MG63 (cell line): ENCODE data around the gene CDKL1. TPM values are rescaled to one million over a fixed set of nuclear protein-coding genes. Genes with fewer than 3 reads are reported as not detected.

ENCODE experiments used
- DNase-seq: peaks from one replicate; pipeline ENCODE4 v3.0.0-alpha.2; 2020
- H3K27me3 ChIP-seq: fragments of 250-450 bp; sonication (Bioruptor Pico); 2 replicates; pipeline ENCODE4 v1.5.1; 2020; ENCODE audit warnings: mild to moderate bottlenecking, moderate library complexity
- H3K36me3 ChIP-seq: fragments of 250-450 bp; sonication (Bioruptor Pico); 2 replicates; pipeline ENCODE4 v1.5.1; 2020; ENCODE audit warnings: mild to moderate bottlenecking, moderate library complexity
- H3K4me3 ChIP-seq: fragments of 250-450 bp; sonication (Bioruptor Pico); 2 replicates; pipeline ENCODE4 v1.5.1; 2020; ENCODE audit warnings: mild to moderate bottlenecking, moderate library complexity
- H3K9me3 ChIP-seq: fragments of 250-450 bp; sonication (Bioruptor Pico); 2 replicates; pipeline ENCODE4 v1.5.1; 2020; ENCODE audit warnings: mild to moderate bottlenecking, moderate library complexity
- total RNA-seq: library from RNA; depleted of rRNA; stranded (reverse); fragments of >200 nt; shearing (Covaris generic); gene quantifications from 2 replicates; pipeline ENCODE4 v1.2.3, GENCODE V29; 2014; ENCODE audit warnings: low replicate concordance; rRNA removed

Gene CDKL1
- total RNA-seq, 1 experiment from 2014 or later, result 15.2 TPM

GRCh38 chr14:50288146-50288545 is 108.5 kb downstream of the CDKL1 start:
- no peak for DNase-seq
- H3K9me3 ChIP-seq, result no peaks in the 10 kb centered on the region
- no peak overlapping the region for H3K4me3 ChIP-seq
- no peaks in the 10 kb centered on the region for H3K27me3 ChIP-seq
- no peaks in the 10 kb centered on the region for H3K36me3 ChIP-seq

DNA sequence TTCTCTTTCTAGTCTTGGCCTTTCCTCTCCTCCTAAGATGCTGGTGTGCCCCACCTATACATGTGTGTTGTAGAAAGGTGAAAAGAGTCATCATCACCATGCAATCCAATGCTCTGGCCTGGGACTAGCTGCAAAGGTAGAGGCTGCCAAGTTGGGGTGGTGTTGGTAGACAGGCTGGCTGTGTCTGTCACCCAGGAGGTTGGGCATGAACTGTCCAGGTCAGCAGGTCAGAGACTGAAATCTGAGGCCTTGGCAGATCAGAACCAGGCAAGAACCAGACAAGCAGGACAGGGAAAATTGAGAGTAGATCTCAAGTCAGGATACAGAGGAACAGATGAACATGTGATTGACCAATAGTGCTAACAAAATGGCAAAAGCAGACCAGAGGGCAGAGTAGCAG is 110.8 kb downstream of the CDKL1 start:
- no peaks in the 10 kb centered on the region for H3K9me3 ChIP-seq
- H3K27me3 ChIP-seq, result no peaks in the 10 kb centered on the region
- no peak for DNase-seq
- no peak overlapping the region for H3K4me3 ChIP-seq
- no peaks in the 10 kb centered on the region for H3K36me3 ChIP-seq

Other genes starting within 250 kb of the CDKL1 start
- gene SOS2, start 165.3 kb downstream of the CDKL1 start, total RNA-seq, result 3.4 and 5.5 TPM in 2 replicates
- gene L2HGDH, start 84.7 kb downstream of the CDKL1 start, total RNA-seq, result 10.4 and 12.5 TPM in 2 replicates
- 4.6 and 6.4 TPM in 2 replicates for gene DMAC2L, start 84.6 kb downstream of the CDKL1 start, total RNA-seq
- 26.3 and 120 TPM in 2 replicates for gene MAP4K5, start 135.7 kb upstream of the CDKL1 start, total RNA-seq
- 0.10 TPM in 1 of 2 replicates, not detected in the other for gene ATL1, start 163.3 kb upstream of the CDKL1 start, total RNA-seq